NT2/D1 (cell line): ENCODE results near the gene FRMPD4.

Experiments
- SUZ12 ChIP-seq: IDR thresholded peaks from 2 replicates; pipeline ENCODE4 v1.6.1; 2011; ENCODE audit not compliant: insufficient read length, insufficient read depth; ENCODE audit errors: extremely low read depth
- YY1 ChIP-seq: IDR thresholded peaks from 2 replicates; pipeline ENCODE4 v1.6.1; 2011; ENCODE audit not compliant: insufficient read length, insufficient read depth
- ZNF274 ChIP-seq: IDR thresholded peaks from 2 replicates; pipeline ENCODE4 v1.6.1; 2011; ENCODE audit warnings: mild to moderate bottlenecking, low read depth, low read length

- no peak for TF ChIP-seq YY1
- no peak for TF ChIP-seq SUZ12
- no peak for TF ChIP-seq ZNF274
Measured at GRCh38 chrX:12419591-12419990, 281.3 kb downstream of the FRMPD4 start.
